Endothelial cell of umbilical vein (primary cell): ENCODE measurements around the gene ICE1.
"Not testable (repeated sequence)": the region's sequence is repeated elsewhere in the genome, so short reads cannot be mapped to it uniquely, and the experiment has no call there.

Experiments
- CTCF ChIP-seq, 2 donors: IDR thresholded peaks; 1 replicate in 1 of 2; 2 replicates in 1 of 2; pipeline ENCODE4 v1.5.1; 2011; ENCODE audit warnings: low read length in 2 of 2, mild to moderate bottlenecking in 2 of 2, moderate library complexity in 2 of 2, control low read depth in 1 of 2, inconsistent platforms in 1 of 2, low read depth in 1 of 2; ENCODE audit not compliant: insufficient read depth in 1 of 2; ENCODE audit errors: extremely low read depth in 1 of 2
- FOS ChIP-seq: IDR thresholded peaks from 2 replicates; pipeline ENCODE4 v1.6.1; 2011; ENCODE audit warnings: mild to moderate bottlenecking, low read length, moderate library complexity, borderline replicate concordance; ENCODE audit not compliant: insufficient read depth
- MYC ChIP-seq: IDR thresholded peaks from one replicate; pipeline ENCODE4 v1.6.1; 2011; ENCODE audit warnings: mild to moderate bottlenecking, low read depth, low read length
- POLR2A ChIP-seq: IDR thresholded peaks from 2 replicates; pipeline ENCODE4 v1.6.1; 2012; ENCODE audit warnings: low read depth, mild to moderate bottlenecking, control low read depth, low read length

- not testable (repeated sequence) for TF ChIP-seq POLR2A; CTCF (IDR thresholded peaks at IDR 0.05; ENCODE audit: extremely low read depth in 1 of 2, insufficient read depth in 1 of 2, low read depth in 1 of 2, low read length in 2 of 2); MYC; FOS
Measured at GRCh38 chr5:5492934-5493271, 70.4 kb downstream of the ICE1 start.
